NCI-H1694 (cell line): ENCODE data around the gene PTPRS.

Experiments used
- DNase-seq: peaks from one replicate; lab custom pipeline; 2025; lab: John Stamatoyannopoulos, UW

PTPRS gene

GRCh38 chr19:5355076-5355475, 14.5 kb upstream of the PTPRS start:
- DNase-seq = no peak

- no peak for DNase-seq
Observed at GRCh38 chr19:5354403-5354802, 13.8 kb upstream of the PTPRS start.

- DNase-seq = peak; percentile 17
Observed at GRCh38 chr19:5352229-5352763, 11.7 kb upstream of the PTPRS start.

GRCh38 chr19:5351731-5352228, 11.2 kb upstream of the PTPRS start:
- DNase-seq = no peak

GRCh38 chr19:5349041-5349440, 8.4 kb upstream of the PTPRS start:
- DNase-seq = peak; percentile 12

- no peak for DNase-seq
Observed at GRCh38 chr19:5345895-5346386, 5.3 kb upstream of the PTPRS start.

GRCh38 chr19:5343848-5344247, 3.2 kb upstream of the PTPRS start:
- no peak for DNase-seq

- no peak for DNase-seq
Observed at GRCh38 chr19:5342573-5343201, 2.1 kb upstream of the PTPRS start.

- no peak for DNase-seq
Observed at GRCh38 chr19:5341981-5342380, 1.4 kb upstream of the PTPRS start.

- DNase-seq = no peak
Observed at GRCh38 chr19:5341448-5341820, 822 bp upstream of the PTPRS start.

- no peak for DNase-seq
Observed at GRCh38 chr19:5339950-5340636, 519 bp downstream of the PTPRS start.

GRCh38 chr19:5339198-5339949, 1.2 kb downstream of the PTPRS start:
- no peak for DNase-seq

- peak; percentile 45 for DNase-seq
Observed at GRCh38 chr19:5338656-5339197, 1.9 kb downstream of the PTPRS start.

- DNase-seq = no peak
Observed at GRCh38 chr19:5337708-5338655, 2.6 kb downstream of the PTPRS start.

GRCh38 chr19:5337126-5337525, 3.5 kb downstream of the PTPRS start:
- DNase-seq = no peak

GRCh38 chr19:5336195-5336965, 4.2 kb downstream of the PTPRS start:
- no peak for DNase-seq

- no peak for DNase-seq
Observed at GRCh38 chr19:5335593-5335992, 5.0 kb downstream of the PTPRS start.

GRCh38 chr19:5334824-5335500, 5.7 kb downstream of the PTPRS start:
- no peak for DNase-seq

- DNase-seq = no peak
Observed at GRCh38 chr19:5334366-5334739, 6.3 kb downstream of the PTPRS start.
